HG03066 (cell line): Measurements from ENCODE around the gene NOS1AP.
"Not testable (repeated sequence)": the region's sequence is repeated elsewhere in the genome, so short reads cannot be mapped to it uniquely, and the experiment has no call there.

Experiments used
- ATAC-seq: cut with Tn5 transposase; IDR thresholded peaks from one replicate; pipeline ENCODE4 v1.9.1; 2021; ENCODE audit warnings: low read depth; ENCODE audit not compliant: unreplicated experiment

Gene NOS1AP

GRCh38 chr1:162418584-162418983, 349.1 kb downstream of the NOS1AP start:
- ATAC-seq, result not testable (repeated sequence)

DNA sequence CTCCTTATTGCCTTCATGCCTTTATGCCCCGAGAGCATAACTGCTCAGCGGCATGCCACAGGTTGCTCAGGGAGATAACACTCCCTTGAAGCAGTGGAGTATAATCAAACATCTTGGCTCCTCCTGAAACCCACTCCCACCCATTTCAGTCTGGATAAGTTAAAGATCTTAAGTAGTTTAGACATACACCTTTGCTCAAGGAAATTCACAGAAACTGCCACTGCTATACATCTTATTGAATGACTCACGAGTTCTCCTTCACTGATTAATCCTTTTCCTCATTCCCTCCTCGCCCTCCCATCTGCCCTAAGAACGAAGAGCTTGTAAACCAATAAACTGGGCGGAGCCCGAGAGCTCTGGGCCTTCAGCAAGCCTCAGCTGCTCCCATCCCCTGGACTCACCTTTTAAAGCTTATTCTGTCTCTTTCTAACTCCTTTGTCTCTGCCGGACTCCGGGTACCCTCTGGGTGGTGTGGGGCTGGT, 350.0 kb downstream of the NOS1AP start:
- not testable (repeated sequence) for ATAC-seq
